HL-60 (cell line): ENCODE measurements around the gene SZRD1.

Experiments
- DNase-seq, 2 experiments: peaks; one replicate each; pipeline ENCODE4 v3.0.0-alpha.2; 2010 to 2020; ENCODE audit warnings: low read depth in 1 of 2, low spot score in 1 of 2
- H3K27ac ChIP-seq: fragments of 250-450 bp; sonication (Bioruptor Pico); replicated peaks from 2 replicates; pipeline ENCODE4 v1.5.1; 2020; ENCODE audit warnings: mild to moderate bottlenecking, moderate library complexity
- H3K27me3 ChIP-seq: fragments of 250-450 bp; sonication (Bioruptor Pico); 2 replicates; pipeline ENCODE4 v1.5.1; 2021; ENCODE audit warnings: mild to moderate bottlenecking, moderate library complexity; ENCODE audit not compliant: insufficient read depth, poor library complexity, severe bottlenecking
- H3K4me3 ChIP-seq: replicated peaks from 2 replicates; pipeline ENCODE4 v1.5.1; 2011; ENCODE audit warnings: mild to moderate bottlenecking, control low read depth, low read length; ENCODE audit not compliant: insufficient read depth
- GABPA ChIP-seq: IDR thresholded peaks from 2 replicates; pipeline ENCODE4 v1.6.1; 2012; ENCODE audit warnings: low read depth
- POLR2AphosphoS5 ChIP-seq: IDR thresholded peaks from 2 replicates; pipeline ENCODE4 v1.6.1; 2012; ENCODE audit warnings: low read depth
- SPI1 ChIP-seq: IDR thresholded peaks from 2 replicates; pipeline ENCODE4 v1.6.1; 2012; ENCODE audit warnings: low read depth, mild to moderate bottlenecking, borderline replicate concordance
- TF ChIP-seq, protein P1 (sequence below): IDR thresholded peaks from one replicate; pipeline ENCODE4 v1.5.1; 2011; ENCODE audit warnings: low read length, control low read depth, inconsistent platforms; ENCODE audit not compliant: insufficient read depth
- TF ChIP-seq, protein P2 (sequence below): IDR thresholded peaks from 2 replicates; pipeline ENCODE4 v1.6.1; 2012; ENCODE audit warnings: low read depth; ENCODE audit not compliant: insufficient replicate concordance

Gene SZRD1

DNA sequence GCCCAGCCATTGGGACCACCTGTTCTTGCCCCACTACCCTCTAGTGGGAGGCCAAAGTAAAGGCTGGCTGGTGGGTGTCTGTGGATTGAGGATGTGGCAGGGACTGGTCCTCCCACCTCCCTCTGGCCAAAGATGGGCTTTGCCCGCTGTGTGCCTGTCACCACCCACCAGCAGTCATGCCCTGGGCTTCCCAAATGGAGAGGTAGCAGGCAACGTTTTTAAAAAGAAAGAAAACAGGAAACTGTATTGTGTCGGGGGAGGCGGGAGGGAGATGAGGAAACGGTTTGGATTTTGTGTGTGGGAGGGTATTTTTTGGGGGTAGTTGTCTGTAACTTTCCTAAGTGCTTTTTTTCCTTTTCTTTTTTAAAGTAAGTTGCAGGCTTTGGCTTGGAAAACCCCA is 30.1 kb downstream of the SZRD1 start:
- TF ChIP-seq GABPA (no peak), SPI1 (no peak), POLR2AphosphoS5 (no peak)
- TF ChIP-seq, protein P1, sequence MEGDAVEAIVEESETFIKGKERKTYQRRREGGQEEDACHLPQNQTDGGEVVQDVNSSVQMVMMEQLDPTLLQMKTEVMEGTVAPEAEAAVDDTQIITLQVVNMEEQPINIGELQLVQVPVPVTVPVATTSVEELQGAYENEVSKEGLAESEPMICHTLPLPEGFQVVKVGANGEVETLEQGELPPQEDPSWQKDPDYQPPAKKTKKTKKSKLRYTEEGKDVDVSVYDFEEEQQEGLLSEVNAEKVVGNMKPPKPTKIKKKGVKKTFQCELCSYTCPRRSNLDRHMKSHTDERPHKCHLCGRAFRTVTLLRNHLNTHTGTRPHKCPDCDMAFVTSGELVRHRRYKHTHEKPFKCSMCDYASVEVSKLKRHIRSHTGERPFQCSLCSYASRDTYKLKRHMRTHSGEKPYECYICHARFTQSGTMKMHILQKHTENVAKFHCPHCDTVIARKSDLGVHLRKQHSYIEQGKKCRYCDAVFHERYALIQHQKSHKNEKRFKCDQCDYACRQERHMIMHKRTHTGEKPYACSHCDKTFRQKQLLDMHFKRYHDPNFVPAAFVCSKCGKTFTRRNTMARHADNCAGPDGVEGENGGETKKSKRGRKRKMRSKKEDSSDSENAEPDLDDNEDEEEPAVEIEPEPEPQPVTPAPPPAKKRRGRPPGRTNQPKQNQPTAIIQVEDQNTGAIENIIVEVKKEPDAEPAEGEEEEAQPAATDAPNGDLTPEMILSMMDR: no peak
- TF ChIP-seq, protein P2, sequence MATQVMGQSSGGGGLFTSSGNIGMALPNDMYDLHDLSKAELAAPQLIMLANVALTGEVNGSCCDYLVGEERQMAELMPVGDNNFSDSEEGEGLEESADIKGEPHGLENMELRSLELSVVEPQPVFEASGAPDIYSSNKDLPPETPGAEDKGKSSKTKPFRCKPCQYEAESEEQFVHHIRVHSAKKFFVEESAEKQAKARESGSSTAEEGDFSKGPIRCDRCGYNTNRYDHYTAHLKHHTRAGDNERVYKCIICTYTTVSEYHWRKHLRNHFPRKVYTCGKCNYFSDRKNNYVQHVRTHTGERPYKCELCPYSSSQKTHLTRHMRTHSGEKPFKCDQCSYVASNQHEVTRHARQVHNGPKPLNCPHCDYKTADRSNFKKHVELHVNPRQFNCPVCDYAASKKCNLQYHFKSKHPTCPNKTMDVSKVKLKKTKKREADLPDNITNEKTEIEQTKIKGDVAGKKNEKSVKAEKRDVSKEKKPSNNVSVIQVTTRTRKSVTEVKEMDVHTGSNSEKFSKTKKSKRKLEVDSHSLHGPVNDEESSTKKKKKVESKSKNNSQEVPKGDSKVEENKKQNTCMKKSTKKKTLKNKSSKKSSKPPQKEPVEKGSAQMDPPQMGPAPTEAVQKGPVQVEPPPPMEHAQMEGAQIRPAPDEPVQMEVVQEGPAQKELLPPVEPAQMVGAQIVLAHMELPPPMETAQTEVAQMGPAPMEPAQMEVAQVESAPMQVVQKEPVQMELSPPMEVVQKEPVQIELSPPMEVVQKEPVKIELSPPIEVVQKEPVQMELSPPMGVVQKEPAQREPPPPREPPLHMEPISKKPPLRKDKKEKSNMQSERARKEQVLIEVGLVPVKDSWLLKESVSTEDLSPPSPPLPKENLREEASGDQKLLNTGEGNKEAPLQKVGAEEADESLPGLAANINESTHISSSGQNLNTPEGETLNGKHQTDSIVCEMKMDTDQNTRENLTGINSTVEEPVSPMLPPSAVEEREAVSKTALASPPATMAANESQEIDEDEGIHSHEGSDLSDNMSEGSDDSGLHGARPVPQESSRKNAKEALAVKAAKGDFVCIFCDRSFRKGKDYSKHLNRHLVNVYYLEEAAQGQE: no peak
- Histone ChIP-seq H3K4me3 (no peak overlapping the region), H3K27me3 (no peaks in the 10 kb centered on the region), H3K27ac (no peak overlapping the region)
- DNase-seq: no peak

DNA sequence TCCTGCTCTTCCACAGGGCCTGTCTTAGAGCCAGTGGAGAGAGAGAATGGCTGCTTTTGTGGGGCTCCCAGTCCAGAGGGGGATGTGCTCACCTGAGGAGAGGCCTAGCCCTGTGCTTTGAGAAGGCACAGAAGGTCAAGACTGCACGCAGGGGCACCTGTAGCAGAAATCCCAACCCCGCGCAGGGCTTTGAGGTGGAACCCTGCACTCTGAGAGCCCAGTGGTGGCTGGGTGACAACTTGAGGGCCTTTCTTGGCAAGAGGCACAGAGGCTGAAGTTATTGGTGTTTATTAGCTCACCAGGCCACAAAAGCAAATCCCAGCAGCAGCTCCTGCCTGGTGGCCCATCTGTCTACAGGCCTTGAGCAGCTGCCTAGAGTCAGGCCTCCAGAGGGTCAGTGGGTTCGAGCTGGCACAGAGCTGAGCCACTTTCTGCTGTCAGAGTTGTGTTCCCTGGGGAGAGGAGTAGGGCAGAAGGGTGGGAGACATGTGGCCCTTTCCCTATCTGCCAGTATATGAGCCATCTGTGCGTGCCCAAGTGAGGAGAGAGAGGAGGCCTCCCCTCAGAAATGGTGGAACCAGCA is 31.4 kb downstream of the SZRD1 start:
- TF ChIP-seq SPI1 (no peak), POLR2AphosphoS5 (no peak), GABPA (no peak)
- TF ChIP-seq, protein P1: no peak
- TF ChIP-seq, protein P2: no peak
- Histone ChIP-seq H3K27me3 (no peaks in the 10 kb centered on the region), H3K4me3 (no peak overlapping the region), H3K27ac (no peak overlapping the region)
- DNase-seq: no peak

DNA sequence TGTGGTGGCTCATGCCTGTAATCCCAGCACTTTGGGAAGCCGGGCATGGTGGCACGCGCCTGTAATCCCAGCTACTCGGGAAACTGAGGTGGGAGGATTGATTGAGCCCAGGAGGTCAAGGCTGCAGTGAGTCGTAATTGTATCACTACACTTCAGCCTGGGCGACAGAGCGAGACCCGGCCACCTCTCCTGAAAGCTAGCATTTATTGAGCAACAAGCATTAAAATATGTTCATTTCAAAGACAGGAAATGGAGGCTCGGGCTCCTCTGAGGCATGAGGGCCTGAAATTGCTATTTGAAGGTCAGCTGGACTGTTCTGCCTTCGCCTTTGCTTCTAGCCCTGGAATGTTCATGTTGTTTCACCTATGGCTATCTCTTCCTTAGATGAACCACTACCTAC is 35.7 kb downstream of the SZRD1 start:
- no peak for DNase-seq
- TF ChIP-seq POLR2AphosphoS5: no peak
- TF ChIP-seq, protein P1: no peak
- no peak for TF ChIP-seq GABPA
- TF ChIP-seq, protein P2: no peak
- TF ChIP-seq SPI1: no peak
- Histone ChIP-seq H3K27me3 (no peaks in the 10 kb centered on the region), H3K4me3 (no peak overlapping the region), H3K27ac (no peak overlapping the region)
